ENCODE results near the gene GCC2. TPM values are rescaled to one million over a fixed set of nuclear protein-coding genes. Genes with fewer than 3 reads are reported as not detected.

Gene GCC2
- total and polyA plus RNA-seq, 9 of the 15 experiments (the other 6 are each of a cell fraction or from before 2014, with no cell fraction given): 11.4 to 35.7 (median 19.9) TPM

GRCh38 chr2:108448678-108449409 lies at the start of gene GCC2 (continued):
- TF ChIP-seq E2F4 (CRISPR knock-in tag; IDR thresholded peaks at IDR 0.05; ENCODE audit: low read depth) (no peak), ATF2 (CRISPR knock-in tag; IDR thresholded peaks at IDR 0.05) (no peak), HMGXB4 (CRISPR knock-in tag; IDR thresholded peaks at IDR 0.05) (no peak), NELFE (IDR thresholded peaks at IDR 0.05; ENCODE audit: insufficient read depth, insufficient read length) (no peak), ZBTB12 (CRISPR knock-in tag; IDR thresholded peaks at IDR 0.05) (peak; percentile 80), NFATC3 (IDR thresholded peaks at IDR 0.05) (no peak), DIDO1 (tag; IDR thresholded peaks at IDR 0.05; ENCODE audit: low read depth) (0 out of 2 replicates have a peak, but pooled peaks have one; percentile 25), ZNF354B (CRISPR knock-in tag; IDR thresholded peaks at IDR 0.05) (no peak), TBL1XR1 (IDR thresholded peaks at IDR 0.05; ENCODE audit: low read length in 2 of 2) (0 out of 4 replicates have a peak, but pooled peaks have one; percentile 21 to 43), ZNF609 (CRISPR knock-in tag; IDR thresholded peaks at IDR 0.05; ENCODE audit: borderline replicate concordance) (no peak), MAFF (IDR thresholded peaks at IDR 0.05; ENCODE audit: low read length) (no peak), PHF21A (IDR thresholded peaks at IDR 0.05; ENCODE audit: borderline replicate concordance, low read depth) (no peak), TRIM24 (IDR thresholded peaks at IDR 0.05) (peak in 1 of 2 experiments; percentile 83; a peak in 2 of 4 replicates), BACH1 (tag; IDR thresholded peaks at IDR 0.05) (no peak)
